ENCODE results near the gene NRCAM.

Gene NRCAM

DNA sequence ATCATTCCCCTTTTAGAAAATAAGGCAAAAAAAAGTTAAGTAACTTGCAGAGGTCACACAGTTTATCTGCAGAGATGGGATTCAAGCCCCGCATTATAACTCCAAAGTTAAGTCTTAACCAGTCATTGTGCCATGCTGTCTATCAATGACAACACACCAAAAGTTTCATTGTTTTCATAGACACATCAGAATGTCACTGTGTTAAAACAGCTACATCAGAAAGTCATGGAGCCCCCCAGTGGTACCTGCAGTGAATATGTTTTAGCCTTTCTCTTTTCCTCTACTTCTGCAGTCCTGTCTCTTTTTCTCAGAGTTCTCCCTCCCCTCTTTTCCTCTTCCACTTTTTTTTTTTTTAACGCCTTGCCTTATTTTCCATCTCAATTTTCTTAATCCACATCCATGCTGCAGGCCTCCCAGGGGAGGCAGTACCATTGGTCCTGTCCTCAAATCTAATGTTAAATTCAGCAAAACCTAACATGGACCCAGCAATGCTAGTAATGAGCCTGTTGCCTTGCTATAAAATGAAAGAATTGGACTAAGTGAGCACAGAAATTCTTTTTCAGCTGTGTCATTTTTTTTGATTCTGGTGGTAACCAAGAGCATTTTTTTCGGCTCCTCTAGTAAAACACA, 3.8 kb upstream of the NRCAM start:
- peak; percentile 63 for DNase-seq (ENCODE audit: low read depth)
- H3K4me3 ChIP-seq (replicated peaks; ENCODE audit: low read depth, low read length) = no peak overlapping the region
- TF ChIP-seq, protein P1, sequence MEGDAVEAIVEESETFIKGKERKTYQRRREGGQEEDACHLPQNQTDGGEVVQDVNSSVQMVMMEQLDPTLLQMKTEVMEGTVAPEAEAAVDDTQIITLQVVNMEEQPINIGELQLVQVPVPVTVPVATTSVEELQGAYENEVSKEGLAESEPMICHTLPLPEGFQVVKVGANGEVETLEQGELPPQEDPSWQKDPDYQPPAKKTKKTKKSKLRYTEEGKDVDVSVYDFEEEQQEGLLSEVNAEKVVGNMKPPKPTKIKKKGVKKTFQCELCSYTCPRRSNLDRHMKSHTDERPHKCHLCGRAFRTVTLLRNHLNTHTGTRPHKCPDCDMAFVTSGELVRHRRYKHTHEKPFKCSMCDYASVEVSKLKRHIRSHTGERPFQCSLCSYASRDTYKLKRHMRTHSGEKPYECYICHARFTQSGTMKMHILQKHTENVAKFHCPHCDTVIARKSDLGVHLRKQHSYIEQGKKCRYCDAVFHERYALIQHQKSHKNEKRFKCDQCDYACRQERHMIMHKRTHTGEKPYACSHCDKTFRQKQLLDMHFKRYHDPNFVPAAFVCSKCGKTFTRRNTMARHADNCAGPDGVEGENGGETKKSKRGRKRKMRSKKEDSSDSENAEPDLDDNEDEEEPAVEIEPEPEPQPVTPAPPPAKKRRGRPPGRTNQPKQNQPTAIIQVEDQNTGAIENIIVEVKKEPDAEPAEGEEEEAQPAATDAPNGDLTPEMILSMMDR (IDR thresholded peaks at IDR 0.05; ENCODE audit: low read length, missing control alignments) = peak; percentile 71

DNA sequence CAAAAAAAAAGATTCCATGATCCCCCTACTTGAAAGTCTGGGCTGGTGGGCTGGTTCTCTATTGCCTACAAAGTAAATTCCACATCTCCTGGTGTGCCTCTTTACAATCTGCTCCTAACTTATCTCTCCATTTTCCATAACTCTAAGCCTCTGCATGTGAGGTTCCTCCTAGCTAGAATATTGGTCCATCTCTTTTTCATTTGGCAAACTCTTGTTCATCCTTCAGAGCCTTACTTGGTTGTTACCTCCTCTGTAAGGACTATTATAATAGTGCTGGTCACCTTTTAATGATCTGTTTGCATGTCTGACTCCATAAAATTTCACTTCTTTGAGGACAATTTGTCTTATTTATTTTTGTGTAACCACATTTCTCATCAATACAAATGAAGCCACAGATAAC, 1.6 kb upstream of the NRCAM start:
- TF ChIP-seq, protein P1 (IDR thresholded peaks at IDR 0.05; ENCODE audit: low read length, missing control alignments) = no peak
- no peak overlapping the region for H3K4me3 ChIP-seq (replicated peaks; ENCODE audit: low read depth, low read length)
- DNase-seq (ENCODE audit: low read depth) = no peak

DNA sequence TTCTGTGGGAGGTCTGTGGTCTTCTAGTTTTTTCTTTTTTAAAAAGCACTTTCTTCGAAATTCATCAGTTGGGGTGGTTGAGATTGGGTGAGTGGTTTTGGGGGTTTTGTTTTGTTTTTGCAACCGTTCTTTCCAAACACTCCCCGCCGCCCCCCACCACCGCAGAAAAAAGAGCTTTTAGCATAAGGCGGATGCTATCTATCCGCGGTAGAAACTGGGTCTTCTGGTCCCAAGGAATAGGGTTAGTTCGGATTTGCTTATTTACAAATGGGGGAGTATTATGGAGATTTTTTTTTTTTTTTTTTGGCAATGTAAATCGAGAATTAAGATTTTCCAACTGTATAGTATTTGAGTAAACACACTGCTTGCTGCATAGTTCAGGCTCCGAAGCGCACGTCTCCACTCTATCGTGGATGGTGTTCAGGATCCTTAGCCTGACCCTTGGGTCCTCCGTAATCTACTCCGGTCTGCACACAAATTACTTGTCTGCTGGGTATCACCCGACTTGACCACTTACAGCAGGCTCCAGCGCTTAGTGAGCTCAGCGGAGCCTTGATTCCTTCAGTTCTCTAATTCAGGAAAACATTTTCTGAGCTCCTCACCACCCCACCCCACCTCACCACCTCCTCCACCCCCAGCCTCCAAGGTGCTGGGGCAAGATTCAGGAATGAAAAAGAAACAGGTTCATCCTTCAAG, 757 bp upstream of the NRCAM start:
- DNase-seq (ENCODE audit: low read depth) = no peak
- TF ChIP-seq, protein P1 (IDR thresholded peaks at IDR 0.05; ENCODE audit: low read length, missing control alignments) = no peak
- H3K4me3 ChIP-seq (replicated peaks; ENCODE audit: low read depth, low read length) = peak overlapping the region; percentile 74

DNA sequence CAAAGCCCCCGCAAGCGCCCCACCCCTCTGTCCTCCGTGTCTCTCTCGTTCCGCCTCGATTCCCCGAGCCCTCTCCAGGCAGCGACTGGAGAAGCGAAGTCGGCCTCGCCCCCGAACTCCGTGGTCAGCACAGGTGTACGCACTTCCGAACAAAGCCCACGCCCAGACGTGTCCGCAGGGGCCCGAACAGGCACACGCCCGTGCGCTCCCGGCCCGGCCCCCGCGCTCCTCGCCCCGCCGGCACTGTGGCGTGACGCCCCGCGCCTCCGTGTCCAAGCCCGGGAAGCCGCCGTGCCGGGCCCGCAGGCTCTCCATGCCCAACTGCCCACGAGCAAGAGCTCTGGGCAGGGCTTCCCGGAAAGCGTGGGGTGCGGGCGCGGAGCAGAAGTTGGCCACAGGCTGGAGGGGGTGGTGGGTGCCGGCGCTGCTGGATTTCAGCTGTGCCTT, 662 bp downstream of the NRCAM start:
- peak; percentile 44 for DNase-seq (ENCODE audit: low read depth)
- TF ChIP-seq, protein P1 (IDR thresholded peaks at IDR 0.05; ENCODE audit: low read length, missing control alignments) = no peak
- peak overlapping the region; percentile 74 for H3K4me3 ChIP-seq (replicated peaks; ENCODE audit: low read depth, low read length)

DNA sequence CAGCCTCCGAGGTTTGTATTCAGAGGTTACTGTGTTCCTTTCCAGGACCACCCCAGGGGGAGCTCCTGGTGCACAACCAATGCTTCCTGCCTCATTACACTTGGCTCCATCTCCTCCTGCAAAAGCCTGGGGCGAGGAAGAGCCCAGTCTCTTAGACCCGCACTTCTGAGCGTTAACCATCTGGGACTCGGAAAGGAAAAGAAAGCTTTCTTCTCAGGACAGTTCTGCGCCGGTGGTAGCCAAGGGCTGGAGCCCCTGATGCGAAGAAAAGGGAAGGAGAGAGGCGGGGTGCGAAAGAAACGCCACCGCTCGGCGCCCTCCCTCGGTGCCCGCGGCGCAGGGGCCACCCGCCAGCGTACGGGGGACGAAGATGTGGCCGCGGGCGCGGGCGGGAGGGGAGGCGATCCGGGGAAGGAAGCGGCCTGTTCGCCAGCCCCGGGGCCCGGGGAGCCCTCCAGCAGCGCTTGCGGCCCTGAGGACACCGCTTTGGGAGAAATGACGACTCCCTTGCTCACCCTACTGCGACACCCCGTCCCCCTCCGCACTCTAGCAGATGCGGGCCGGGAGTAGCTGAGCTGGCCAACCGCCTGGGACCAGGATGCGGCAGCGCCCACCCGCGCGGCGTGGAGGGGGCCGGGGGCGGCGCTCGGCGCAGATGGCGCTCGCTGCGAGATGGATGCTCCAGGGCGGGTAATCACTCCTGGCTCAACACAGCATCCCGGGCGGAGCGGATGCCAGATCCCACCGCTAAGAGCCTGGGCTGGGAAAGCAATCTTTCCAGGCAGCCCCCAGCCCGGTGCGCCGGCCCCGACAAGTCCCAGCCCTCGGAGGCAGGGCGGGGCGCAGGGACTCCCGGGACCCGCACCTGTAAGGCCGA, 1.3 kb downstream of the NRCAM start:
- H3K4me3 ChIP-seq (replicated peaks; ENCODE audit: low read depth, low read length) = peak overlapping the region; percentile 74
- TF ChIP-seq, protein P1 (IDR thresholded peaks at IDR 0.05; ENCODE audit: low read length, missing control alignments) = peak; percentile 23
- peak; percentile 56 for DNase-seq (ENCODE audit: low read depth)

DNA sequence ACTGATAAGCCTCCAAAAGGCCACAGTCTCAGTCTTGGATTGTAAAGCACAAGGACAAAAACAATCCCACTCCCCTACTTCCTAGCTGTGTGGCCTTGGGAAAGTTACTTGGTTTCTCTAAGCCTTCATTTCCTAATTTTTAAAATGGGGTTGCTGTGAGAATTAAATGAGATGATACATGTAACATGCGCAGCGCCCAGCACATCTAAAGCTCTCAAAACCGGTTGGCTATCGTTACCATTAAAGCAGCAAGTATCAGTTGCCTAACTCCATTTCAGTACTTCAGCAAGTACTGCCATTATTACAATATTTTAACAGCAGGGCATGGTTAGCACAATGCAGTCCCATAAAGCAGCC, 1.9 kb downstream of the NRCAM start:
- H3K4me3 ChIP-seq (replicated peaks; ENCODE audit: low read depth, low read length) = peak overlapping the region; percentile 74

More for the DNA sequence above, 1.9 kb downstream of the NRCAM start:
- no peak for DNase-seq (ENCODE audit: low read depth)
- TF ChIP-seq, protein P1 (IDR thresholded peaks at IDR 0.05; ENCODE audit: low read length, missing control alignments) = no peak

All from fibroblast of pulmonary artery (primary cell).